H1 (cell line): Measurements from ENCODE around the gene IFNG. TPM values are rescaled to one million over a fixed set of nuclear protein-coding genes. Genes with fewer than 3 reads are reported as not detected.

Experiments used
- CTCF ChIA-PET: fragments of 300-600 bp; sonication (Branson Sonifier 250); formaldehyde crosslinking; loops from one replicate; lab custom pipeline; 2021; ENCODE audit not compliant: partially characterized antibody; lab: Charles Lee
- POLR2A ChIA-PET: fragments of 300-600 bp; sonication (Branson Sonifier 250); formaldehyde crosslinking; loops from one replicate; lab custom pipeline; 2021; ENCODE audit warnings: inconsistent platforms; ENCODE audit not compliant: partially characterized antibody; lab: Charles Lee
- DNase-seq, 2 experiments: peaks; one replicate each; pipeline versions ENCODE4 v3.0.0 to v3.0.0-alpha.2; 2010 to 2022; ENCODE audit warnings: low spot score in 2 of 2, low read depth in 1 of 2, mixed read lengths in 1 of 2
- FAIRE-seq: peaks from 2 replicates; lab custom pipeline; 2011; peaks lifted over from hg19 to GRCh38; lab: Jason Lieb, UNC
- H2AFZ ChIP-seq: 2 replicates; pipeline ENCODE4 v1.8.1; 2012; ENCODE audit warnings: low read length, inconsistent platforms
- H2AK5ac ChIP-seq: 2 replicates; pipeline ENCODE4 v1.6.1; 2013; ENCODE audit warnings: low read depth, low read length
- H2BK120ac ChIP-seq: replicated peaks from 2 replicates; pipeline ENCODE3; 2013; ENCODE audit warnings: low read depth, low read length, inconsistent platforms
- H2BK12ac ChIP-seq: 2 replicates; pipeline ENCODE4 v1.6.1; 2013; ENCODE audit warnings: low read depth, low read length
- H2BK15ac ChIP-seq: 2 replicates; pipeline ENCODE4 v1.6.1; 2013; ENCODE audit warnings: low read length
- H2BK20ac ChIP-seq: 2 replicates; pipeline ENCODE4 v1.6.1; 2013; ENCODE audit warnings: low read length
- H2BK5ac ChIP-seq: 2 replicates; pipeline ENCODE4 v1.6.1; 2013; ENCODE audit warnings: low read depth, low read length
- H3K14ac ChIP-seq: 2 replicates; pipeline ENCODE4 v1.6.1; 2013; ENCODE audit warnings: inconsistent platforms; ENCODE audit not compliant: insufficient read length
- H3K18ac ChIP-seq: 2 replicates; pipeline ENCODE4 v1.6.1; 2013; ENCODE audit warnings: low read length; ENCODE audit errors: extremely low read depth
- H3K23ac ChIP-seq: 2 replicates; pipeline ENCODE4 v1.6.1; 2013; ENCODE audit warnings: inconsistent platforms; ENCODE audit not compliant: insufficient read length
- H3K23me2 ChIP-seq: 2 replicates; pipeline ENCODE4 v1.6.1; 2013; ENCODE audit warnings: low read depth, low read length
- H3K27ac ChIP-seq: 2 replicates; pipeline ENCODE4 v1.6.1; 2011; ENCODE audit warnings: low read depth, low read length, inconsistent platforms
- H3K27me3 ChIP-seq, 4 experiments: replicated peaks in 1 of 4; 1 replicate in 1 of 4; 2 replicates in 3 of 4; pipeline versions ENCODE4 v1.6.1 to v1.8.1; 2011 to 2013; ENCODE audit warnings: low read length in 3 of 4, mild to moderate bottlenecking in 3 of 4, inconsistent platforms in 2 of 4, mixed read lengths in 2 of 4, moderate library complexity in 1 of 4; ENCODE audit not compliant: control insufficient read depth in 3 of 4, insufficient read depth in 3 of 4; ENCODE audit errors: extremely low read depth in 1 of 4
- H3K36me3 ChIP-seq, 4 experiments: 2 replicates each; pipeline versions ENCODE4 v1.6.1 to v1.8.1; 2011 to 2013; ENCODE audit warnings: mild to moderate bottlenecking in 4 of 4, low read length in 3 of 4, moderate library complexity in 2 of 4, control low read depth in 1 of 4, inconsistent platforms in 1 of 4; ENCODE audit not compliant: insufficient read depth in 4 of 4, control insufficient read depth in 2 of 4
- H3K4ac ChIP-seq: replicated peaks from 2 replicates; pipeline ENCODE3; 2013; ENCODE audit warnings: low read length, low read depth, mixed read lengths, inconsistent platforms; ENCODE audit not compliant: insufficient read length
- H3K4me1 ChIP-seq, 4 experiments: replicated peaks in 1 of 4; 1 replicate in 1 of 4; 2 replicates in 3 of 4; pipeline versions ENCODE4 v1.6.1 to v1.8.1; 2011 to 2013; ENCODE audit warnings: low read length in 3 of 4, inconsistent platforms in 2 of 4, mixed read lengths in 1 of 4; ENCODE audit not compliant: insufficient read depth in 4 of 4, control insufficient read depth in 3 of 4
- H3K4me2 ChIP-seq, 2 experiments: 2 replicates each; pipeline versions ENCODE4 v1.6.1 to v1.8.1; 2011 to 2013; ENCODE audit warnings: low read depth in 2 of 2, low read length in 2 of 2, control low read depth in 1 of 2, inconsistent platforms in 1 of 2, mild to moderate bottlenecking in 1 of 2; ENCODE audit not compliant: insufficient read depth in 1 of 2
- H3K4me3 ChIP-seq, 4 experiments: fragments of 200-600, 300-600 bp in 1 of 4; sonication (generic), shearing (Covaris generic), sonication (Bioruptor Twin) in 1 of 4; 2 replicates each; pipeline versions ENCODE4 v1.5.1 to v1.8.1; 2011 to 2016; ENCODE audit warnings: low read length in 4 of 4, low read depth in 3 of 4, control low read depth in 2 of 4, inconsistent platforms in 2 of 4, mild to moderate bottlenecking in 2 of 4, mixed read lengths in 1 of 4, moderate library complexity in 1 of 4; ENCODE audit not compliant: insufficient read depth in 2 of 4; ENCODE audit errors: extremely low read depth in 1 of 4
- H3K56ac ChIP-seq: replicated peaks from 2 replicates; pipeline ENCODE3; 2013; ENCODE audit warnings: low read depth, mild to moderate bottlenecking, mixed read lengths, low read length, inconsistent platforms; ENCODE audit not compliant: insufficient read length
- H3K79me1 ChIP-seq: 2 replicates; pipeline ENCODE4 v1.6.1; 2013; ENCODE audit warnings: low read depth, low read length, control low read depth
- H3K79me2 ChIP-seq, 2 experiments: 2 replicates each; pipeline versions ENCODE4 v1.6.1 to v1.8.1; 2012 to 2013; ENCODE audit warnings: low read length in 2 of 2, mild to moderate bottlenecking in 2 of 2, inconsistent platforms in 1 of 2; ENCODE audit not compliant: insufficient read depth in 2 of 2, control insufficient read depth in 1 of 2
- H3K9ac ChIP-seq, 4 experiments: replicated peaks in 1 of 4; 1 replicate in 1 of 4; 2 replicates in 3 of 4; pipeline versions ENCODE4 v1.6.1 to v1.8.1; 2011 to 2013; ENCODE audit warnings: low read depth in 3 of 4, low read length in 3 of 4, control low read depth in 2 of 4, mild to moderate bottlenecking in 2 of 4, moderate library complexity in 2 of 4, inconsistent platforms in 1 of 4; ENCODE audit errors: extremely low read depth in 1 of 4
- H3K9me3 ChIP-seq, 2 experiments: 2 replicates each; pipeline versions ENCODE4 v1.6.1 to v1.8.1; 2012 to 2013; ENCODE audit warnings: mild to moderate bottlenecking in 2 of 2, moderate library complexity in 2 of 2, control low read depth in 1 of 2, inconsistent platforms in 1 of 2, low read depth in 1 of 2, low read length in 1 of 2, mixed read lengths in 1 of 2; ENCODE audit not compliant: insufficient read depth in 2 of 2
- H4K20me1 ChIP-seq, 2 experiments: replicated peaks in 1 of 2; 2 replicates each; pipeline versions ENCODE3 to v1.8.1; 2011 to 2013; ENCODE audit warnings: inconsistent platforms in 2 of 2, low read length in 2 of 2, mild to moderate bottlenecking in 1 of 2; ENCODE audit not compliant: insufficient read depth in 2 of 2, control insufficient read depth in 1 of 2
- H4K5ac ChIP-seq: 2 replicates; pipeline ENCODE4 v1.6.1; 2013; ENCODE audit warnings: low read length, low read depth, mixed read lengths, inconsistent platforms; ENCODE audit not compliant: insufficient read length
- H4K8ac ChIP-seq: 2 replicates; pipeline ENCODE4 v1.8.0; 2013; ENCODE audit warnings: mild to moderate bottlenecking, moderate library complexity, low read length, inconsistent platforms; ENCODE audit not compliant: insufficient read depth; ENCODE audit errors: extremely low read depth
- H4K91ac ChIP-seq: replicated peaks from 2 replicates; pipeline ENCODE3; 2013; ENCODE audit warnings: low read length, mixed read lengths, inconsistent platforms; ENCODE audit not compliant: insufficient read length
- EGR1 ChIP-seq: IDR thresholded peaks from 2 replicates; pipeline ENCODE4 v1.6.1; 2011; ENCODE audit warnings: low read depth, low read length, borderline replicate concordance
- HDAC2 ChIP-seq, 2 experiments: fragments of 300-600 bp in 1 of 2; sonication (generic) in 1 of 2; IDR thresholded peaks; 2 replicates each; pipeline ENCODE4 v1.6.1; 2011 to 2012; ENCODE audit warnings: low read depth in 2 of 2, low read length in 2 of 2, mild to moderate bottlenecking in 2 of 2, moderate library complexity in 2 of 2, borderline replicate concordance in 1 of 2, inconsistent platforms in 1 of 2
- POLR2A ChIP-seq, 2 experiments: IDR thresholded peaks; 1 replicate in 1 of 2; 2 replicates in 1 of 2; pipeline ENCODE4 v1.6.1; 2011; ENCODE audit warnings: low read depth in 2 of 2, low read length in 2 of 2, mild to moderate bottlenecking in 2 of 2; ENCODE audit errors: control extremely low read depth in 1 of 2
- SP2 ChIP-seq: IDR thresholded peaks from 2 replicates; pipeline ENCODE4 v1.6.1; 2012; ENCODE audit warnings: mild to moderate bottlenecking, low read length, inconsistent platforms
- TAF7 ChIP-seq: optimal IDR thresholded peaks from 2 replicates; pipeline ENCODE3; 2011; ENCODE audit warnings: low read depth, mild to moderate bottlenecking, inconsistent platforms, low read length, moderate library complexity, borderline replicate concordance
- YY1 ChIP-seq: IDR thresholded peaks from 2 replicates; pipeline ENCODE4 v1.6.1; 2011; ENCODE audit warnings: low read depth, mild to moderate bottlenecking, low read length
- WGBS, 2 experiments: shearing (Covaris generic) in 1 of 2; methylation state at CpG; one replicate each; pipeline versions ENCODE4 v1.1.6 to v1.1.7; 2013 to 2015; ENCODE audit warnings: low lambda C conversion rate in 2 of 2, mixed read lengths in 2 of 2, inconsistent platforms in 1 of 2, low coverage in 1 of 2, missing lambda C conversion rate in 1 of 2; ENCODE audit not compliant: insufficient replicate concordance in 2 of 2, insufficient coverage in 1 of 2, insufficient read length in 1 of 2; ENCODE audit errors: extremely low coverage in 1 of 2, missing lambda C conversion rate in 1 of 2; 5-methylcytosine and 5-hydroxymethylcytosine counted together
- polyA plus RNA-seq, 7 experiments: library from polyadenylated mRNA; depleted of rRNA in 3 of 7; stranded (reverse) in 5 of 7; unstranded in 2 of 7; fragments of >200 nt in 5 of 7; fragments of 200-250 nt in 2 of 7; gene quantifications; 1 replicate in 5 of 7; 2 replicates in 1 of 7; 4 replicates in 1 of 7; pipeline versions ENCODE4 v1.2.1 to v1.2.3, GENCODE V29; 2011 to 2013; ENCODE audit warnings: missing spikeins in 2 of 7, mixed read lengths in 2 of 7
- total RNA-seq: library from RNA; stranded (reverse); fragmentation: NEBNext Ultra II Directional; extraction: Animal tissue kit (Norgen Biotek cat#: 25700); gene quantifications from 2 replicates; pipeline ENCODE4 v1.2.1, GENCODE V29; 2021
- TF ChIP-seq, protein P1 (sequence below), 3 experiments: IDR thresholded peaks; 1 replicate in 2 of 3; 2 replicates in 1 of 3; pipeline versions ENCODE4 v1.5.1 to v1.6.1; 2011; ENCODE audit warnings: low read length in 3 of 3, mild to moderate bottlenecking in 3 of 3, inconsistent platforms in 2 of 3, low read depth in 1 of 3, moderate library complexity in 1 of 3; ENCODE audit not compliant: insufficient read depth in 1 of 3; ENCODE audit errors: control extremely low read depth in 1 of 3

The IFNG gene
- total and polyA plus RNA-seq, 2 of the 8 experiments (the other 6 are each of a cell fraction or from before 2014, with no cell fraction given) = not detected

DNA sequence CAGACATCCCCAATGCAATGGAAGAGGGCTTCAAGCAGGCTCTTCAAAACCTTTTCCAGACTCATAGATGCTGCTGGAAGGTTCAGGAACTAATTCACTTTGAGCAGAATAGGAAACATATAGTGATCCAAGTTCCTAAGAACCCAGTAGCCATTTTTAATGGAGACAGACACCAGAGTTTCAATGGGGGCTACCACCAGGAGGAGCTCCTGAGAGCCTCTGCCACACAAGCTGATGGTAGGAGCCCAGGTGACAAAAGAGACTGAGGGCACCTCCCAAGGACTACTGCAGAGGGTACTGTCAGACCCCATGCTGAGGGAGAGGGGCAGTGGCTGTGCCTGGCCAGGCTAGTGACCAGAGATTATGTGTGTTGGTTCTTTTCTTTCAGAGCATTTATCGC lies 45.9 kb downstream of the IFNG start:
- FAIRE-seq (no peak), DNase-seq (peak in 1 of 2 experiments; percentile 77)
- H2BK12ac ChIP-seq = no peak overlapping the region
- POLR2A ChIA-PET = no interaction called here
- H3K27ac ChIP-seq = no peak overlapping the region
- H3K9me3 ChIP-seq = no peaks in the 10 kb centered on the region
- H2BK120ac ChIP-seq = no peak overlapping the region
- no peak overlapping the region for H3K23ac ChIP-seq
- H3K56ac ChIP-seq = no peak overlapping the region
- H3K14ac ChIP-seq = no peak overlapping the region
- no peak overlapping the region for H3K4me3 ChIP-seq
- H3K79me2 ChIP-seq = no peaks in the 10 kb centered on the region
- no peaks in the 10 kb centered on the region for H3K79me1 ChIP-seq
- no peak overlapping the region for H3K18ac ChIP-seq
- H2BK5ac ChIP-seq = no peak overlapping the region
- no peaks in the 10 kb centered on the region; the same call in 1 of the 2 replicates for H3K23me2 ChIP-seq
- no peak overlapping the region for H4K91ac ChIP-seq
- no peak overlapping the region for H4K8ac ChIP-seq
- no peaks in the 10 kb centered on the region for H3K27me3 ChIP-seq
- H3K4me2 ChIP-seq = no peak overlapping the region
- peak overlapping the region; percentile 99; the same call in 1 of the 2 replicates for H2AFZ ChIP-seq
- H3K4me1 ChIP-seq = peaks cover 0 to 4% (median 1%) of the 10 kb centered on the region in 4 experiments; a peak in 4 of 7 replicates
- no peak overlapping the region for H3K4ac ChIP-seq
- H2AK5ac ChIP-seq = no peak overlapping the region
- no peak overlapping the region for H3K9ac ChIP-seq
- no peak overlapping the region for H2BK20ac ChIP-seq
- CTCF ChIA-PET = interaction anchor here (0.8 to 5.3 kb wide), 30 partner anchors 9 to 263 kb away, joined by 3 to 40 read pairs (median 4); partner anchors contain the start of gene IFNG
- no peak overlapping the region for H4K5ac ChIP-seq
- H2BK15ac ChIP-seq = no peak overlapping the region
- 36% methylated on average over 1 of the region's 1 CpG; no CpG with 5 or more reads in 1 of the 2 experiments for WGBS, 2 experiments
- H4K20me1 ChIP-seq = no peaks in the 10 kb centered on the region
- H3K36me3 ChIP-seq = no peaks in the 10 kb centered on the region
- TF ChIP-seq EGR1 (no peak), POLR2A (IDR thresholded peaks at IDR 0.05; ENCODE audit: control extremely low read depth in 1 of 2, low read depth in 2 of 2, low read length in 2 of 2) (no peak), YY1 (peak; percentile 86; the same call in 1 of the 2 replicates), TAF7 (no peak), SP2 (no peak), HDAC2 (IDR thresholded peaks at IDR 0.05; ENCODE audit: borderline replicate concordance in 1 of 2, low read depth in 2 of 2, low read length in 2 of 2) (no peak)
- TF ChIP-seq, protein P1, sequence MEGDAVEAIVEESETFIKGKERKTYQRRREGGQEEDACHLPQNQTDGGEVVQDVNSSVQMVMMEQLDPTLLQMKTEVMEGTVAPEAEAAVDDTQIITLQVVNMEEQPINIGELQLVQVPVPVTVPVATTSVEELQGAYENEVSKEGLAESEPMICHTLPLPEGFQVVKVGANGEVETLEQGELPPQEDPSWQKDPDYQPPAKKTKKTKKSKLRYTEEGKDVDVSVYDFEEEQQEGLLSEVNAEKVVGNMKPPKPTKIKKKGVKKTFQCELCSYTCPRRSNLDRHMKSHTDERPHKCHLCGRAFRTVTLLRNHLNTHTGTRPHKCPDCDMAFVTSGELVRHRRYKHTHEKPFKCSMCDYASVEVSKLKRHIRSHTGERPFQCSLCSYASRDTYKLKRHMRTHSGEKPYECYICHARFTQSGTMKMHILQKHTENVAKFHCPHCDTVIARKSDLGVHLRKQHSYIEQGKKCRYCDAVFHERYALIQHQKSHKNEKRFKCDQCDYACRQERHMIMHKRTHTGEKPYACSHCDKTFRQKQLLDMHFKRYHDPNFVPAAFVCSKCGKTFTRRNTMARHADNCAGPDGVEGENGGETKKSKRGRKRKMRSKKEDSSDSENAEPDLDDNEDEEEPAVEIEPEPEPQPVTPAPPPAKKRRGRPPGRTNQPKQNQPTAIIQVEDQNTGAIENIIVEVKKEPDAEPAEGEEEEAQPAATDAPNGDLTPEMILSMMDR (IDR thresholded peaks at IDR 0.05; ENCODE audit: control extremely low read depth in 1 of 3, insufficient read depth in 1 of 3, low read depth in 1 of 3, low read length in 3 of 3) = peak; percentile 50 to 72 (median 57)
